GM19193 (cell line): ENCODE measurements around the gene ADCY3.

Experiments
- POLR2A ChIP-seq: IDR thresholded peaks from 4 replicates; pipeline ENCODE4 v1.6.1; 2011; ENCODE audit not compliant: insufficient read depth, insufficient read length; ENCODE audit errors: extremely low read depth

The ADCY3 gene

GRCh38 chr2:24875901-24876300 is 44.1 kb downstream of the ADCY3 start:
- no peak for TF ChIP-seq POLR2A

GRCh38 chr2:24875272-24875671 is 44.8 kb downstream of the ADCY3 start:
- no peak for TF ChIP-seq POLR2A

- no peak for TF ChIP-seq POLR2A
Measured at GRCh38 chr2:24874035-24874434, 46.0 kb downstream of the ADCY3 start.

- no peak for TF ChIP-seq POLR2A
Measured at GRCh38 chr2:24873619-24874018, 46.4 kb downstream of the ADCY3 start.

GRCh38 chr2:24872344-24873115 is 47.5 kb downstream of the ADCY3 start:
- TF ChIP-seq POLR2A, result no peak

- no peak for TF ChIP-seq POLR2A
Measured at GRCh38 chr2:24871852-24872333, 48.1 kb downstream of the ADCY3 start.

GRCh38 chr2:24870891-24871705 is 48.9 kb downstream of the ADCY3 start:
- TF ChIP-seq POLR2A, result no peak

GRCh38 chr2:24870440-24870839 is 49.6 kb downstream of the ADCY3 start:
- TF ChIP-seq POLR2A, result no peak

- no peak for TF ChIP-seq POLR2A
Measured at GRCh38 chr2:24866946-24867345, 53.1 kb downstream of the ADCY3 start.

GRCh38 chr2:24863641-24864040 is 56.4 kb downstream of the ADCY3 start:
- TF ChIP-seq POLR2A, result no peak

GRCh38 chr2:24861500-24861899 is 58.5 kb downstream of the ADCY3 start:
- no peak for TF ChIP-seq POLR2A

GRCh38 chr2:24860631-24861030 is 59.4 kb downstream of the ADCY3 start:
- no peak for TF ChIP-seq POLR2A

- no peak for TF ChIP-seq POLR2A
Measured at GRCh38 chr2:24859968-24860600, 60.0 kb downstream of the ADCY3 start.

- no peak for TF ChIP-seq POLR2A
Measured at GRCh38 chr2:24858996-24859395, 61.0 kb downstream of the ADCY3 start.

- TF ChIP-seq POLR2A, result no peak
Measured at GRCh38 chr2:24857746-24858145, 62.3 kb downstream of the ADCY3 start.
